Measurements from ENCODE around the gene YEATS4. TPM values are rescaled to one million over a fixed set of nuclear protein-coding genes. Genes with fewer than 3 reads are reported as not detected.

YEATS4 gene
- total and polyA plus RNA-seq, 10 donors: 11.3 to 36.5 (median 16.3) TPM

DNA sequence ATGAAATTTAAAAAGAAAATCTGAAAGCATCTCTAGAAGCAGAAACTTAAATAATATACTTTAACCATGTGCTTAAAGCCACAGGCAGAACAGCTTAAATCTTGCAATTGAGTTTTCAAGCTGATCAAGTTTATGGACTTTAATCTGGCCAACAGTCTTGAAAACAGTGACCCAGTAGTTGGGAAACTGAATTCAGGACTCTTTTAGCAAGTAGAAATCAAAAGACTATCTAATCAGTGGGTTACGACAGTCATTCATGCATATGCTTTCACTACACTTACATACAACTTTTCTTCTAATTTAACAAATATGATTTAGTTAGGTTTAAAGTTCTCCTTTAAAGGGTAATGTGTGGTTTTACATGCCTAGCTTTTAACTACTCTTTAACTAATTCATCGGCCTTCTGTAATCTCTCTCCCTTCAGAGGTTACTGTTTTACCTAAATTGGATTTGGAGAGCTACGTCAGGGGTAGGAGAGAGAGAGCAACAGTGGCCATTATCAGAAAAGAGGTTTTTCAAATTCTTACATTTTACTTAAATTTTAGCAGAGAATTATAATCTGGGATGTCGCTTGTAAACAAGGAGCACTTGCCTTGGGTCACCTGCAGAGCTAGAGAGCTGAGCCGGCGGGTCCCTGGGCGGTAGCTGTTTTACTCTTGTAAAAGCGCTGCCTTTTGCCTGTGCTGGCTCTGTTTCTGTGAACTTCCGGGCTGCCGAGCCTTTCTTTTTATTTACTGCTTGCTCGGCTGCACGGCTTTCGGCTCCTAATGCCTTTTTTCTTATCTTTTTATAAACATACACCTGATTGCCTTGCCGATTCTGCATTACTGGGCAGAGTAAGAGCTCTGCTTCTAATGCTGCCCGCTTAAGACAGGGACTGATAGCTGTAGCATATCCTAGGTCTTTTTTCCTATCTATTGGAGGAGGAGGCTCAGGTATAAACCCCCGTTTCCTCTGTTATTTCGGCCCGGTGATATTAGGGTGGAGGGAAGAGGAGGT, 28.8 kb upstream of the YEATS4 start:
- Histone ChIP-seq H3K36me3 (no peaks in the 10 kb centered on the region), H3K4me3 (peak overlapping the region; percentile 17 to 61 (median 39)), H3K27me3 (replicated peaks in 1 of 7) (no peaks in the 10 kb centered on the region), H3K9me3 (no peaks in the 10 kb centered on the region), H3K4me1 (peaks cover 0 to 56% (median 24%) of the 10 kb centered on the region in 6 donors), H3K27ac (peak overlapping the region; percentile 69 to 89 (median 80))
- DNase-seq: peak; percentile 90
- intact Hi-C loops (cut with DNase I; ENCODE audit: low total_unique reads): no loop called here
- WGBS, 5 donors: 4 to 8% (median 5%) methylated on average over 18 of the region's 18 CpGs
- TF ChIP-seq POLR2A (IDR thresholded peaks at IDR 0.05) (no peak), POLR2AphosphoS5 (IDR thresholded peaks at IDR 0.05) (peak in 2 of 3 donors; percentile 40 to 60)
- TF ChIP-seq, protein P1, sequence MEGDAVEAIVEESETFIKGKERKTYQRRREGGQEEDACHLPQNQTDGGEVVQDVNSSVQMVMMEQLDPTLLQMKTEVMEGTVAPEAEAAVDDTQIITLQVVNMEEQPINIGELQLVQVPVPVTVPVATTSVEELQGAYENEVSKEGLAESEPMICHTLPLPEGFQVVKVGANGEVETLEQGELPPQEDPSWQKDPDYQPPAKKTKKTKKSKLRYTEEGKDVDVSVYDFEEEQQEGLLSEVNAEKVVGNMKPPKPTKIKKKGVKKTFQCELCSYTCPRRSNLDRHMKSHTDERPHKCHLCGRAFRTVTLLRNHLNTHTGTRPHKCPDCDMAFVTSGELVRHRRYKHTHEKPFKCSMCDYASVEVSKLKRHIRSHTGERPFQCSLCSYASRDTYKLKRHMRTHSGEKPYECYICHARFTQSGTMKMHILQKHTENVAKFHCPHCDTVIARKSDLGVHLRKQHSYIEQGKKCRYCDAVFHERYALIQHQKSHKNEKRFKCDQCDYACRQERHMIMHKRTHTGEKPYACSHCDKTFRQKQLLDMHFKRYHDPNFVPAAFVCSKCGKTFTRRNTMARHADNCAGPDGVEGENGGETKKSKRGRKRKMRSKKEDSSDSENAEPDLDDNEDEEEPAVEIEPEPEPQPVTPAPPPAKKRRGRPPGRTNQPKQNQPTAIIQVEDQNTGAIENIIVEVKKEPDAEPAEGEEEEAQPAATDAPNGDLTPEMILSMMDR (IDR thresholded peaks at IDR 0.05 in 8 of 11, conservative IDR thresholded peaks at IDR 0.05 in 3 of 11): no peak

DNA sequence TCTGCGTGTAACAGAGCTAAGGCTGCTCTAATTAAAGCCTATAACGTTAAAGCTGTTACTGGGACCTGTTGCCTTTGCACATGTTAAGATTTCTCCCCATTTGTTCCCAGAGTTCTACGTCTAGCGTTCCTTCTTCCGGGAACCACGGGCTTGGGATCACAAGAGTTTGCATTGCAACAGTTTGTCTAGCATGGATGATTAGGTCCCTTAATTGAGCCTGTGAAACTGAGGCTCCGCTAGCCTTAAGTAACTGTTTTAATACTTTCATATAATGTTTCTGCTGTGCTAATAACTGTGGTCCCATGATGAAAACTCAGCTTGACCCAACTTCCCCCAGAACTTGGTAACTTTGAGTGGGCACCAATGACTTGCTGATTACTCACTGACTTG, 28.0 kb upstream of the YEATS4 start:
- H3K4me1 ChIP-seq: peaks cover 0 to 60% (median 24%) of the 10 kb centered on the region in 6 donors
- WGBS, 5 donors: 14 to 36% (median 25%) methylated on average over 7 of the region's 7 CpGs
- no peak for TF ChIP-seq POLR2A (IDR thresholded peaks at IDR 0.05)
- no peak for TF ChIP-seq POLR2AphosphoS5 (IDR thresholded peaks at IDR 0.05)
- TF ChIP-seq, protein P1 (IDR thresholded peaks at IDR 0.05 in 8 of 11, conservative IDR thresholded peaks at IDR 0.05 in 3 of 11): no peak
- DNase-seq: no peak
- intact Hi-C loops (cut with DNase I; ENCODE audit: low total_unique reads): no loop called here
- no peaks in the 10 kb centered on the region for H3K9me3 ChIP-seq
- no peaks in the 10 kb centered on the region for H3K36me3 ChIP-seq
- peak overlapping the region; percentile 17 to 61 (median 39) for H3K4me3 ChIP-seq
- H3K27ac ChIP-seq: peak overlapping the region; percentile 69 to 89 (median 80)
- no peaks in the 10 kb centered on the region for H3K27me3 ChIP-seq (replicated peaks in 1 of 7)

- WGBS, 5 donors: 50 to 78% (median 69%) methylated on average over 19 to 20 of the region's 20 CpGs
- peak; percentile 76 for DNase-seq
- Histone ChIP-seq H3K27me3 (replicated peaks in 1 of 7) (no peaks in the 10 kb centered on the region), H3K36me3 (no peaks in the 10 kb centered on the region), H3K4me3 (peak overlapping the region in 3 of 8 donors; percentile 36 to 61 (median 38)), H3K9me3 (no peaks in the 10 kb centered on the region), H3K4me1 (peaks cover 0 to 66% (median 25%) of the 10 kb centered on the region in 6 donors), H3K27ac (peak overlapping the region in 7 of 8 donors; percentile 69 to 89 (median 78))
- TF ChIP-seq, protein P1 (IDR thresholded peaks at IDR 0.05 in 8 of 11, conservative IDR thresholded peaks at IDR 0.05 in 3 of 11): no peak
- TF ChIP-seq POLR2AphosphoS5 (IDR thresholded peaks at IDR 0.05) (no peak), POLR2A (IDR thresholded peaks at IDR 0.05) (no peak)
- intact Hi-C loops (cut with DNase I; ENCODE audit: low total_unique reads): no loop called here
Observed at GRCh38 chr12:69331909-69332684, 27.4 kb upstream of the YEATS4 start.
